GM12878 (cell line): ENCODE data around the gene AP3S2. TPM values are rescaled to one million over a fixed set of nuclear protein-coding genes. Genes with fewer than 3 reads are reported as not detected.

ENCODE experiments used
- ATAC-seq: fragments of 200-7000 bp; cut with Tn5 transposase; 3 replicates; pipeline ENCODE4 v1.9.1; 2020; ENCODE audit warnings: mild to moderate bottlenecking, moderate library complexity
- BruUV-seq: library from RNA; stranded (reverse); fragments of 400-500 nt; replicated peaks from 2 replicates; lab custom pipeline; 2021; lab: Mats Ljungman, UMichigan
- CTCF ChIA-PET: fragments of 300-600 bp; sonication (Branson Sonifier 250); formaldehyde crosslinking; extraction: SDS; loops from one replicate; lab custom pipeline; 2021; ENCODE audit warnings: inconsistent platforms; lab: Yijun Ruan, JAX
- POLR2A ChIA-PET: fragments of 350-600 bp; formaldehyde crosslinking; extraction: SDS; loops from one replicate; lab custom pipeline; 2021; ENCODE audit warnings: inconsistent platforms; lab: Charles Lee
- RAD21 ChIA-PET: fragments of 300-600 bp; sonication (Branson Sonifier 250); formaldehyde crosslinking; loops from one replicate; lab custom pipeline; 2023; ENCODE audit warnings: antibody characterized with exemption; ENCODE audit not compliant: unreplicated experiment; lab: Charles Lee
- SMC1A ChIA-PET: fragments of 300-600 bp; sonication (Branson Sonifier 250); formaldehyde crosslinking; loops from one replicate; lab custom pipeline; 2023; ENCODE audit not compliant: unreplicated experiment, uncharacterized antibody; lab: Charles Lee
- DNase-seq: peaks from one replicate; pipeline ENCODE4 v3.0.0-alpha.2; 2011; ENCODE audit warnings: low read depth, low spot score
- FAIRE-seq: peaks from 3 replicates; lab custom pipeline; 2011; peaks lifted over from hg19 to GRCh38; lab: Jason Lieb, UNC
- H2AFZ ChIP-seq: 2 replicates; pipeline ENCODE4 v1.6.0; 2011; ENCODE audit warnings: low read depth, low read length, control low read depth; ENCODE audit not compliant: control insufficient read depth
- H3K27ac ChIP-seq: 2 replicates; pipeline ENCODE4 v1.5.1; 2011; ENCODE audit warnings: control low read depth; ENCODE audit not compliant: control insufficient read depth, insufficient read depth
- H3K27me3 ChIP-seq, 2 experiments: replicated peaks in 1 of 2; 2 replicates each; pipeline versions ENCODE4 v1.6.0 to v1.6.1; 2011; ENCODE audit warnings: low read length in 1 of 2; ENCODE audit not compliant: control insufficient read depth in 2 of 2, insufficient read depth in 2 of 2
- H3K36me3 ChIP-seq, 2 experiments: 2 replicates each; pipeline ENCODE4 v1.5.1; 2011; ENCODE audit warnings: low read length in 1 of 2; ENCODE audit not compliant: control insufficient read depth in 2 of 2, insufficient read depth in 2 of 2
- H3K4me1 ChIP-seq: 2 replicates; pipeline ENCODE4 v1.6.1; 2011; ENCODE audit warnings: mild to moderate bottlenecking, low read length, moderate library complexity, mixed read lengths; ENCODE audit not compliant: control insufficient read depth, insufficient read depth
- H3K4me2 ChIP-seq: 2 replicates; pipeline ENCODE4 v1.6.0; 2011; ENCODE audit warnings: control low read depth; ENCODE audit not compliant: control insufficient read depth, insufficient read depth
- H3K4me3 ChIP-seq: fragments of 200-600 bp; sonication (generic); 2 replicates; pipeline ENCODE4 v1.5.1; 2016
- H3K79me2 ChIP-seq: 2 replicates; pipeline ENCODE4 v1.6.0; 2011; ENCODE audit warnings: low read length; ENCODE audit not compliant: control insufficient read depth, insufficient read depth
- H3K9ac ChIP-seq: 2 replicates; pipeline ENCODE4 v1.8.0; 2011; ENCODE audit warnings: low read length, control low read depth, mixed read lengths; ENCODE audit not compliant: control insufficient read depth, insufficient read depth
- H3K9me3 ChIP-seq: replicated peaks from 3 replicates; pipeline ENCODE4 v1.5.1; 2011; ENCODE audit warnings: mild to moderate bottlenecking, low read length; ENCODE audit not compliant: control insufficient read depth, insufficient read depth
- H4K20me1 ChIP-seq: 2 replicates; pipeline ENCODE4 v1.6.0; 2011; ENCODE audit not compliant: control insufficient read depth, insufficient read depth
- ATF2 ChIP-seq: IDR thresholded peaks from 2 replicates; pipeline ENCODE4 v1.6.1; 2012; ENCODE audit warnings: low read length, inconsistent platforms
- BCL11A ChIP-seq: IDR thresholded peaks from 2 replicates; pipeline ENCODE4 v1.6.1; 2011; ENCODE audit warnings: low read depth, low read length
- STAT1 ChIP-seq: fragments of 450-650 bp; conservative IDR thresholded peaks from 2 replicates; pipeline ENCODE4 v1.6.1; 2014; ENCODE audit warnings: antibody characterized with exemption, mild to moderate bottlenecking
- ZNF207 ChIP-seq: fragments of 450-650 bp; IDR thresholded peaks from 2 replicates; pipeline ENCODE4 v1.6.1; 2014; ENCODE audit warnings: antibody characterized with exemption, mild to moderate bottlenecking, borderline replicate concordance
- WGBS: methylation state at CpG from one replicate; pipeline ENCODE4 v1.1.6; 2016; ENCODE audit warnings: low lambda C conversion rate; ENCODE audit not compliant: insufficient replicate concordance, insufficient coverage; ENCODE audit errors: missing lambda C conversion rate; 5-methylcytosine and 5-hydroxymethylcytosine counted together
- in situ Hi-C: fragments of 300-500 bp; cut with MboI; formaldehyde crosslinking; loops from 9 replicates; pipeline ENCODE4 v1.14.3; 2018; ENCODE audit warnings: mixed read lengths
- intact Hi-C: fragments of 100-400 bp; cut with micrococcal nuclease; formaldehyde crosslinking; loops from one replicate; pipeline ENCODE4 v1.14.2; 2022; ENCODE audit not compliant: unreplicated experiment
- polyA plus RNA-seq, 11 experiments: library from polyadenylated mRNA; depleted of rRNA in 4 of 11; unstranded in 6 of 11; stranded (reverse) in 5 of 11; fragments of >200 nt; fragmentation: Nextera tagmentation in 4 of 11; fragmentation: Illumina TruSeq in 1 of 11; extraction: Ambion mirVana in 4 of 11; extraction: Trizol in 1 of 11; gene quantifications; 1 replicate in 1 of 11; 2 replicates in 10 of 11; pipeline versions ENCODE4 v1.2.1 to v1.2.3, GENCODE V29; 2011 to 2016; ENCODE audit warnings: inconsistent platforms in 2 of 11, missing spikeins in 2 of 11, low read depth in 1 of 11
- total RNA-seq, 4 experiments: library from RNA; depleted of rRNA in 3 of 4; stranded (reverse); fragments of >200 nt in 3 of 4; fragmentation: Illumina TruSeq in 1 of 4; extraction: Trizol in 1 of 4; gene quantifications; 2 replicates each; pipeline versions ENCODE4 v1.2.1 to v1.2.3, GENCODE V29; 2013 to 2021
- TF ChIP-seq, protein P1 (sequence below): IDR thresholded peaks from 2 replicates; pipeline ENCODE4 v1.6.1; 2012; ENCODE audit warnings: low read depth, low read length, improper control_type of control experiment
- TF ChIP-seq, protein P2 (sequence below): IDR thresholded peaks from 2 replicates; pipeline ENCODE4 v1.6.1; 2011; ENCODE audit warnings: borderline replicate concordance, low read depth, mild to moderate bottlenecking, moderate library complexity, low read length; ENCODE audit not compliant: insufficient read depth, poor library complexity, severe bottlenecking

Gene AP3S2
- total and polyA plus RNA-seq, 10 of the 15 experiments (the other 5 are each of a cell fraction or from before 2014, with no cell fraction given), result 10.0 to 43.6 (median 26.0) TPM

GRCh38 chr15:89806210-89806558 lies 87.6 kb downstream of the AP3S2 start:
- no peak overlapping the region for H3K4me2 ChIP-seq
- H3K4me3 ChIP-seq, result no peak overlapping the region
- no peaks in the 10 kb centered on the region for H3K4me1 ChIP-seq
- WGBS, result 69% methylated on average over 20 of the region's 21 CpGs
- H3K36me3 ChIP-seq, result no peaks in the 10 kb centered on the region
- no peaks in the 10 kb centered on the region for H3K79me2 ChIP-seq
- H3K27ac ChIP-seq, result no peak overlapping the region
- no peak for FAIRE-seq
- H3K9ac ChIP-seq, result no peak overlapping the region
- ChIA-PET SMC1A (interaction anchor here (1.3 kb wide), 1 partner anchor 69 kb away, joined by 3 read pairs; no protein-coding TSS in a partner anchor), CTCF (no interaction called here), RAD21 (interaction anchor here (1.4 kb wide), 1 partner anchor 69 kb away, joined by 4 read pairs; no protein-coding TSS in a partner anchor), POLR2A (no interaction called here)
- no peaks in the 10 kb centered on the region; a peak in 1 of 4 replicates for H3K27me3 ChIP-seq
- H3K9me3 ChIP-seq, result no peaks in the 10 kb centered on the region
- in situ Hi-C loops (no loop called here), intact Hi-C loops (no loop called here)
- no peak for ATAC-seq
- no peaks in the 10 kb centered on the region; the same call in 1 of the 2 replicates for H4K20me1 ChIP-seq
- no peak overlapping the region for H2AFZ ChIP-seq
- TF ChIP-seq BCL11A (no peak), ATF2 (no peak), STAT1 (no peak), ZNF207 (no peak)
- TF ChIP-seq, protein P1, sequence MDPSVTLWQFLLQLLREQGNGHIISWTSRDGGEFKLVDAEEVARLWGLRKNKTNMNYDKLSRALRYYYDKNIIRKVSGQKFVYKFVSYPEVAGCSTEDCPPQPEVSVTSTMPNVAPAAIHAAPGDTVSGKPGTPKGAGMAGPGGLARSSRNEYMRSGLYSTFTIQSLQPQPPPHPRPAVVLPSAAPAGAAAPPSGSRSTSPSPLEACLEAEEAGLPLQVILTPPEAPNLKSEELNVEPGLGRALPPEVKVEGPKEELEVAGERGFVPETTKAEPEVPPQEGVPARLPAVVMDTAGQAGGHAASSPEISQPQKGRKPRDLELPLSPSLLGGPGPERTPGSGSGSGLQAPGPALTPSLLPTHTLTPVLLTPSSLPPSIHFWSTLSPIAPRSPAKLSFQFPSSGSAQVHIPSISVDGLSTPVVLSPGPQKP, result no peak
- TF ChIP-seq, protein P2, sequence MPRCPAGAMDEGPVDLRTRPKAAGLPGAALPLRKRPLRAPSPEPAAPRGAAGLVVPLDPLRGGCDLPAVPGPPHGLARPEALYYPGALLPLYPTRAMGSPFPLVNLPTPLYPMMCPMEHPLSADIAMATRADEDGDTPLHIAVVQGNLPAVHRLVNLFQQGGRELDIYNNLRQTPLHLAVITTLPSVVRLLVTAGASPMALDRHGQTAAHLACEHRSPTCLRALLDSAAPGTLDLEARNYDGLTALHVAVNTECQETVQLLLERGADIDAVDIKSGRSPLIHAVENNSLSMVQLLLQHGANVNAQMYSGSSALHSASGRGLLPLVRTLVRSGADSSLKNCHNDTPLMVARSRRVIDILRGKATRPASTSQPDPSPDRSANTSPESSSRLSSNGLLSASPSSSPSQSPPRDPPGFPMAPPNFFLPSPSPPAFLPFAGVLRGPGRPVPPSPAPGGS, result no peak
- DNase-seq, result no peak
- no TSS peak for BruUV-seq
